GM19238 (cell line): ENCODE measurements around the gene COX20.
A peak's percentile ranks its signal among the peaks of the same experiment; 100 is the strongest.
"Not testable (repeated sequence)": the region's sequence is repeated elsewhere in the genome, so short reads cannot be mapped to it uniquely, and the experiment has no call there.

Experiments used
- DNase-seq: peaks from one replicate; pipeline ENCODE4 v3.0.0; 2011; ENCODE audit warnings: low spot score; ENCODE audit not compliant: insufficient read length

COX20 gene

DNA sequence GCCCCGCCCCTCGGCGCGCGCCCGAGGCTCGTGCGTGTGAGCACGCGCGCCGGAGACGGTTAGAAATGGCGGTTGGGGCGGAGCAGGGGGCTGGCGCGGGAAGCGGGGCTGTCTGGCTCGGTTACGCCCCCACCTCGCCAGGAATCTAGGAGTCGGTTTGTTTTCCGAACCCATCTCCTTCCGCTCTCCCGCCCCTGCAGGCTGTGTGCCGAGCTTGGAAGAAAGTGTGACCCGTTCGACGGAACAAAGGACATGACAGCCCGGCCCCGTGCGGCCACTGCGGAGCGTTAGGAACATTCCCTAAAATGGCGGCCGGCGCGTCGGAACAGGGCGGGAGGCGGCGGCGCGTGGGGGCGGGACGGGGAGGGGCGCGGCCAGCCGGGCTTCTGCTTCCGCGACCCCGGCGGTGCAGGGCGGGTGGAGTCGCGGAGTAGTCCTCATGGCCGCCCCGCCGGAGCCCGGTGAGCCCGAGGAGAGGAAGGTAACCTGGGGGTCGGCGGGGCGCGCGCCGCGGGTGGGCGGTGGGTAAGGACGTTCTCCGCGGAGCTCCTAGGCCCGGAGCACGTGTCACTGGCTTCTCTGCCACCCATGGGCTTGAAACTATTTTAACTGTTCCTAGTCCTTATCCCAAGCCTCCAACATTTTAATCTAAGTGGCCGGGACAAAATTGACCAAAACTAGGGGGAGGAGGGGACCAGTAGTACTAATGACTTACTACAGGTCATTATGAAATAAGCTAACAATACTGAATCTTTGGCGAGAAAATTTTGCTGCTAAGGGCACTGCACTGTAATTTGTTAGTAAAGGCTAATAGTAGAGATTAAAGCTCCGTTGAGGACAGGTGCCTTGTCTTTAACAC, at the start of gene COX20:
Gene COX20, plus strand, starts transcription at position 383 of the 859 bp plus-strand sequence. Its CDS starts 57 bp downstream, at position 440.
- peak; percentile 58 for DNase-seq

DNA sequence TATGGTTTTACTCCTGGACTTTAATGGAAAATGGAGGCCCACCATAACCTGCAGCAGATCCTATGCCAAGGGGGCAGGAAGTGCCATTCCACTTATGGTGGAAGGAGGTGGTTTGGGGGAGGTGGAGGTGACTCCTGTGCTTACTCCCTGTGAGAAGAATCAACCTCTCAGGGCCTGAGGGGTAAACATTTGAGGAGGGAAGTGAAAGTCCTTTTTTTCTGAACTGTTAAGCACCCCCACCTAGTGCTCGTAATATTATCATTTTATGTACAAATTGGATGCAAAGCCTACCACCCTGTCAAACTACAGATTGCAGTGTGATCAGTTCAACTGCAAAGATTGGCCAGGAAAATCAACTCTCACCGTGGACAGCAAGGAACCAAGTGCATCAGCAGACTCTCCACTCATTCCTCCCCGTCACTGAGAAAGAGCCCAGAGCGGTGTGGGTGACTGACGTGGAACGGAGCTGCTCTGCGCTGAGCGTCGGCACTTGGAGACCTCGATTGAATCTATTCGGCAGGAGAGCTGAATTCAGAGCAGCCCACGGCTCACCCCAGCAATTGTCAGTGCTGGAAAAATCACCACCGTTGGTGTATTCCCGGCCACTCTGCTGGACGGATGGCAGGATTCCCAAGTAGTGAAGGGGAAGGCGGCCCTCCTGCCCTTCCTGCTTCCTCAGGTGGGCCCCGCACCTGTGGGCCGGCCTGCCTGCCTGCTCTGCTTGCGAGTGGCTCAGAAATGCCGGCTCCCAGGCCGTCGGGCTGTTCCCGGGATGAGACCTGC, 46.8 kb upstream of the COX20 start:
- DNase-seq = no peak

DNA sequence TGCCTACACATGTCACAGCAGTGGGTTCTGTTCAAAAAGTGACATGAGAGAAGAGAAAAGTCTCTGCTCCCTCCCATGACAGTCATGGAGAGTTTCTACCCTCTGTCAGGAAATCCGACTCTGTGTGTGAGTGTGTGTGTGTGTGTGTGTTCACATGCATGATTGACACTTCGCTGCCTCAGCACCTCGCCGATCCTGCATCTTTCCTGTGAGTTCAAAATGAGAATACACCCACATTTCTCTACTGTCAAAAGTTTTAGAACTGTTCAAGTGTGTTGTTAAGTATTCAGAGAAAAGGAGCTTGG, 46.2 kb upstream of the COX20 start:
- DNase-seq = no peak

- DNase-seq = no peak
Measured at GRCh38 chr1:244789731-244790130, 45.7 kb upstream of the COX20 start.

- DNase-seq = no peak
Measured at GRCh38 chr1:244791061-244791460, 44.4 kb upstream of the COX20 start.

DNA sequence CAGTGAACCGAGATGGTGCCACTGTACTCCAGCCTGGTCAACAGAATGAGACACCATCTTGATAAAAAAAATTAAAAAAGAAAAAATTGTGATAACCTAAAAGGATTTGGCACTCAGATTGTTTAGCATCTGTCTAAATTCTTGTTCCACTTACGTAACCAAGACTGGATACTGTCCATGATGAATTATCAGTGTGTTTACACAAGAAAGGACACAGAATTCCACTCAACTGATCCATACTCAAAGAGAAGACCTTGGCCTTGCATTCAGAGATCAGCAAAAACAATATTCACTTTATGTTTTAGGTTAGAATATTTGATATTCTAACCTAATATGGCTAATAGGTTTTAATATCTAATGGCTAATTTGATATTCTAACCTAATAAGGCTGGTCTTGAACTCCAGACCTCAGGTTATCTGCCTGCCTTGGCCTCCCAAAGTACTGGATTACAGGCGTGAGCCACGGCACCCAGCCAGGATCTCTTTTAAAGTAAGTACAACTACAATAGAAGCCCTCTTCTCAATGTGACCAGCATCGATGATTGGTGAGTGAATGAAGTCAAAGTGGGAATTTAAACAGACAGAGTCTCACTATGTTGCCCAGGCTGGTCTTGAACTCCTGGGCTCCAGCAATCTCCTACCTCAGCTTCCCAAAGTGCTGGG, 43.1 kb upstream of the COX20 start:
- no peak for DNase-seq

DNA sequence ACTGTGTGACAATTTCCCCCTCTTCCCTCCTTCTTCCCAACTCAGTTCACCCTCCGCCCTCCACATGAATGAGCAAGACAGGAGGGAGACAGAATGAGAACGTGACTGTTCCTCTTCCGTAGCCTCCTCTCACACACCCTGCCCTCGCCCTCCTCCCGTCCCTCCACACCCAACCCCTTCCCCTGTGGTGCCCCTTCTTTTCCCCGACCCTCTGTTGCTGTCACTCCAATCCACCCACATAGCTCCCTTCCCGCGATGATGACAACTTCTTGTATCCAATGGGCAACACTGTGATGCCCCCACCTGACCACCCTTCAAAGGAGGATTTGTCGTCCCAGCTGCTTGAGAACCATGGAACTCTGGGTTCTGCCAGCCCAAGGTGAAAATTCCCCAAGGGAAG, 41.4 kb upstream of the COX20 start:
- no peak for DNase-seq

DNA sequence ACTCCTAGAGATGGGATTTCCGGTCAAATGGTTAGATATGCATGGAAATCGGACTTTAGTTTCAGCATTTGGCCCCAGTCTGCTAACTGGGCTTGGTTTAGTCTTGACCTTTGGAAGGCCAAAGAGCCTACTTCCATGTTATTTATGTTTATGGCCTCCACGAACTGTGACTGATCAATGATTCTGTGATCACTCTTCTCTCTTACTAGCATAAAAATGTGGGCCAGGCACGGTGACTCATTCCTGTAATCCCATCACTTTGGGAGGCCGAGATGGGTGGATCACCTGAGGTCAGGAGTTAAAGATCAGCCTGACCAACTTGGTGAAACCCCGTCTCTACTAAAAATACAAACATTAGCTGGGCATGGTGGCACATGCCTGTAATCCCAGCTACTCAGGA, 40.9 kb upstream of the COX20 start:
- not testable (repeated sequence) for DNase-seq

GRCh38 chr1:244796719-244797406, 38.6 kb upstream of the COX20 start:
- DNase-seq = no peak

DNA sequence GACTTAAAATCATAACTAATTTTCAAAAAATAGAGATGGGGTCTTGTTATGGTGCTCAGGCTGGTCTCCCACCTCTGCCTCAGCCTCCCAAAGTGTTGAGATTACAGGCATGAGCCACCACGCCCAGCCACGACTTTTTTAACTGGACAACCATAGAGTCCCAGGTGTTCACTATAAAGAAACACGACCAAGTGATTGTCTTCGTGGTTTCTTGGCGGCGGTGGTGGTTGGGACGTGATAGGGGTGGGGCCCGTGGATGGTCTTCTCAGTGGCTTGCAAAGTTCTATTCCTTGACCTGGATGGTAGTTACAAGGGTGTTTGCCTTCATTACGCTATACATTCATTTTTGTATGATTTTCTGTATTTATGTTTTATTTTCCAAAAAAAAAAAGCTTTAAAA, 34.6 kb upstream of the COX20 start:
- no peak for DNase-seq

GRCh38 chr1:244801246-244801645, 34.2 kb upstream of the COX20 start:
- DNase-seq = peak; percentile 49

DNA sequence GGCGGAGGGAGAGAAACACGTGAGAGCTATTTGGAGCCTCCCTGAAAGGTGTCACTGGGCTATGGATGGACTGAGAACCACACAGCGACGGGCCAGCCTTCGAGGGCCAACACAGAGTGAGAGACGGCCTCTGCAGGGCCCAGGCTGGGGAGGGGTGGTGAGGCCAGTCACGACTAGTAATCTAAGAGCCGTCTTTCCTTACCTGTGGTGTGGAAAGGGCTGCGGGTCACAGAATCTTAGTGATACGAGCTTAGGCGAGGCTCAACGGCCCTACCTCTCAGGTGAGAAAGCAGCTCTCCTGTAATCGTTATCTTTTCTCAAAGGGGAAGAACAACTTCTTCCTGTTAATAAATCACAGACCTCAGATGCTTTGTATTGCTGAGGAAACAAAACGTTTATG, 33.4 kb upstream of the COX20 start:
- no peak for DNase-seq

DNA sequence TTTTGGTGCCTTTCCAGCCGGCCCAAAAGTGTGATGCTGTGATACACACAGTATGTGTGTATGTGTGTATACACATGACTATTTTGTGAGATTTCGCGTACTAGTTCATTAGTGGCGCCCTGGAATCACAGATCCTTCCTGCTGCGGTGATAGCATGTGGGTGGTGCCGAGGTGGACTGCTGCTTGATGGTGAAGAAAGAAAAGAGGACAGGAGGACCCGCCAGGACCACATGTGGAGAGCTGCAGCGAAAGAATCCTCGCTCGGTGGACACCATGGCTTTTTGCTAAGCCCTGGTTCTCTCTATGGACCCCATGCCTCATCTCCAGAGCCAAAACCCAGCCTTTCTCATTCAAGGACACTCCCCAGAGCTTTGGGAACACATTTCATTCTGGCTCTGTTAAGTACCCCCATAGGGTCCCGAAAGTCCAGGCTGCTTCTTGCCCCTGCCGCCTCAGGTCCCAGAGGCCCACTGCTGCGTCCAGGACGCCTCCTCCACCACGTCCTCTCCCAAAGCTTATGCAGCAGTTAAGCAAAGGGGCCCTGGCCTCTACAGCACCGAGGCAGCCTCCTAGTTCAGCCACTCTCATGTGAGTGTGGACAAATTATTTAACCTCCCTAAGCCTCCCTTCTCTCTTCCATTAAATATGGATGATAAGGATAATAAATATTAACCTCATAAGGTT, 32.8 kb upstream of the COX20 start:
- DNase-seq = no peak

- no peak for DNase-seq
Measured at GRCh38 chr1:244804841-244805240, 30.6 kb upstream of the COX20 start.

DNA sequence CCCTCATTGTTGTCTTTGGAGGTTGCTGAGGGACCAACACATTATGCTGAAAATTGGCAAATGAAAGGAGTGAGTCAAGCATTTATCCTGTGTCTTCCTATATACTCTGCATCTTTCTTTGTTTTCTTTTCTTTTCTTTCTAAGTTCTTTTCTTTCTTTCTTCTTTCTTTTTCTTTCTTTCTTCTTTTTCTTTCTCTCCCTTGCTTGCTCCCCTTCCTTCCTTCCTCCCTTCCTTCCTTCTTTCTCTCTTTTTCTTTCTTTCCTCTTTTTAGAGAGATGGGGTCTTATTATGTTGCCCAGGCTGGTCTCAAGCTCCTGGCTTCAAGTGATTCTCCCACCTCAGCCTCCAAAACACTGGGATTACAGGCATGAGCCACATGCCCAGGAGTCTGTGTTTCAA, 28.3 kb upstream of the COX20 start:
- DNase-seq = no peak

DNA sequence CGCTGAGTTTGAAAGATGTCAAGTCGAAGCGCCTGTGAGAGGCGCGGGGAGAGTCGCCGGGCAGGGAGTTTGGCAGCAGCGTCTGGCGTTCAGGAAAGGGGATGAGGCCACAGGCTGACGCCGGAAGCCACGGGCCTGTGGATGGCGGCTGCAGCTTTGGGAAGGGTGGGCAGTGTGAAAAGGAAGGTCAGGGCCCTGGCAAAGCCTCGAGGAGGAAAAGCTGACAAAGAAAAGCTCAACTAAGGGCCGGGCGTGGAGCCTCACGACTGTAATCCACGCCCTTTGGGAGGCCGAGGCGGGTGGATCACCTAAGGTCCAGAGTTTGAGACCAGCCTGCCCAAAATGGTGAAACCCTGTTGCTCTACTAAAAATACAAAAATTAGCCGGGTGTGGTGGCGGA, 25.2 kb upstream of the COX20 start:
- DNase-seq = no peak

DNA sequence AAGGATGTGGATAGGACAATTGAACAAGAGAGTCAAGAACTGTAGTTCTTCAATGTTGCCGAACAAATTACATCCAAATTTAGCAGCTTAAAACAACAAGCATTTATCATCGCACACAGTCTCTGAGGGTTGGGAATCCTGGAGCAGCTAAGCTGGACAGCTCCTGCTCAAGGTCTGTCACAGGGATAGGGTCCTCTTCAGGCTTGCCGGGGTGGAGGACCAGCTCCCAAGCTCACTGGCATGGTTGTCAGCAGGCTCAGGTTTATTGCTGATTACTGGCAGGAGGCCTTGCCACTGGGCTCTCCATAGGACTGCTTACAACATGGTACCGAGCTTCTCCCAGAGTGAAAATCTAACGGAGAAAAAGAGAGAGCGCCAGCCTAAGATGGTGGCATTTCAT, 22.1 kb upstream of the COX20 start:
- no peak for DNase-seq

GRCh38 chr1:244815600-244816099, 19.8 kb upstream of the COX20 start:
- DNase-seq = no peak

DNA sequence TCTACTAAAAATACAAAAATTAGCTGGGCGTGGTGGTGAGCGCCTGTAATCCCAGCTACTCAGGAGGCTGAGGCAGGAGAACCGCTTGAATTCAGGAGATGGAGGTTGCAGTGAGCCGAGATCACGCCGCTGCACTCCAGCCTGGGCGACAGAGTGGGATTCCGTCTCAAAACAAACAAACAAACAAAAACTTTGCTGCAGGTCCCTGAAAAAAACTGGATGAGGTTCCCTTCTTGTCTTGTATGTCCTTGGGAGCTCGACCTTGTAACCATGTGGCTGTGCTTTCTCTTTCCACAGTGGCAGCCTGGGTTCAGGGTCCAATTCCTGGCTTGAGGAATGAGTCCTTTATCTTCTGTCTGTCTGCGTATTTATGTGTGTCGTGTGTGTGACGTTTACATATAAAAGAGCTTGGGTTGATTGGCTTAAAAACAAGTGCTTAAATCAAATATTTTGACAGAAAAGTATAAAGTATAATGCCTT, 18.0 kb upstream of the COX20 start:
- DNase-seq = no peak

- no peak for DNase-seq
Measured at GRCh38 chr1:244820131-244820530, 15.3 kb upstream of the COX20 start.

- DNase-seq = no peak
Measured at GRCh38 chr1:244821134-244821533, 14.3 kb upstream of the COX20 start.
